IPS-15b (cell line): ENCODE data around the gene LGALS7B.
"Not testable (repeated sequence)": the region's sequence is repeated elsewhere in the genome, so short reads cannot be mapped to it uniquely, and the experiment has no call there.

Experiments used
- H3K27me3 ChIP-seq: one replicate; pipeline ENCODE4 v1.6.1; 2013; ENCODE audit warnings: low read length; ENCODE audit not compliant: control insufficient read depth, insufficient read depth
- H3K36me3 ChIP-seq: one replicate; pipeline ENCODE4 v1.6.1; 2013; ENCODE audit warnings: low read length; ENCODE audit not compliant: control insufficient read depth, insufficient read depth
- H3K4me1 ChIP-seq: one replicate; pipeline ENCODE4 v1.6.1; 2013; ENCODE audit warnings: mild to moderate bottlenecking, low read length; ENCODE audit not compliant: control insufficient read depth, insufficient read depth
- H3K4me3 ChIP-seq: one replicate; pipeline ENCODE4 v1.5.1; 2013; ENCODE audit warnings: low read depth, low read length
- H3K9ac ChIP-seq: one replicate; pipeline ENCODE4 v1.6.1; 2013; ENCODE audit warnings: low read depth, mild to moderate bottlenecking, low read length
- H3K9me3 ChIP-seq: one replicate; pipeline ENCODE4 v1.6.1; 2013; ENCODE audit warnings: mild to moderate bottlenecking, low read length; ENCODE audit not compliant: control insufficient read depth, insufficient read depth

Gene LGALS7B

DNA sequence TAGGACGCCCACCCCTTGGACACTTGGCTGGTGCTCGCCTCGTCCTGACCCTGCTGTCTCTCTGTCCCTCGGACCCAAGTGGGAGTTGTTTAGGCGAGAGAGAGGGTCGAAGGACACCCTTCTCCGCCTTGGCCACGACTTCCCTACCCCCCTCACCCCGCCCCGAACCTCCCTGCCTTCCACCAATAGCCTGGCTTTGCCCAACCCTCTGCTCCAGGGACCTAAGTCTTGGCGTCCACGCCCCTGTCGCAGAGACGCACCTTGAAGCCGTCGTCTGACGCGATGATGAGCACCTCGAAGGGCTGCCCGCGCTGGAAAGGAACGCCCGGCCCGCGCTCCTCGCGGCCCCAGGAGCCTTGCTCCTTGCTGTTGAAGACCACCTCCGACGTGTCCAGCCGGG is 17.4 kb upstream of the LGALS7B start:
- not testable (repeated sequence) for H3K27me3 ChIP-seq, H3K4me3 ChIP-seq, H3K9me3 ChIP-seq, H3K4me1 ChIP-seq, H3K9ac ChIP-seq, H3K36me3 ChIP-seq

DNA sequence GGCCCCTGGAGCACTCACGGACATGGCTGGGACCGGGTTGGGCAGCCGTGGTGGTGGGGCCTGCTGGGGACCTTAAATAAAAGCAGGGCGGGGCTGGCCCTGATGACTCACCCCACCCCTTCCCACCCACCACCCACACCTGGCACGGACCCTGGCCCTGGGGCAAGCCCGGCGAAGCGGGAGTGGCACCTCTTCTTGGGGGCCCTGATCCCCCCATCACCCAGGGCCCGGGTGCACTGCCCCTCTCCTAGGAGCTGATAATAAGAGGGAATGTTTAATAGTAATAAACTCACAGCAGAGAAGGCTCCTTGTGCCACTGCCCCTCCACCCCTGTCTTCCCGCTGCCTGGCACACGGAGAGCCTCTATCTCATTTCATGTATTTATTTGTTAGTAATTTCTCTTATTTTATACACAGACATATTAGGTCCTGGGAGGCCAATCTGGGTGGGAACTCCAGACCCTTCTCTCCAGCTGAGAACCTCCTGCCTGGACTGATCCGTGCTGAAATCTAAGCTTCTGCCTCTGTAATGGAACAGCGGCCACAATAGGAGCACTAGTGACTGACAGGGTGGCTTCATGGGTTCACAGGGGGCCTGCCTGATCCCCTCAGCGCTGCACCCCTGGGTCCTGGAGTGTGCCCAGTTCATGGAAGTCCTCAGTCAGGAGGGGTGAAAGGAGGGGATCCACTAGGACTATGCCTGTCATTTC is 15.4 kb upstream of the LGALS7B start, which contains the start of gene LGALS7:
LGALS7 (minus strand) TSS at position 49 of the 709 bp plus-strand sequence; CDS start at position 24, 25 bp downstream.
- H3K9ac ChIP-seq: no peak within 1 kb of the TSS
- H3K4me3 ChIP-seq: no peak within 1 kb of the TSS
- H3K4me1 ChIP-seq: no peaks in the 10 kb centered on the region
- no peaks in the 10 kb centered on the region for H3K27me3 ChIP-seq
- H3K9me3 ChIP-seq: no peaks in the 10 kb centered on the region
- H3K36me3 ChIP-seq: no peaks in the 10 kb centered on the region

DNA sequence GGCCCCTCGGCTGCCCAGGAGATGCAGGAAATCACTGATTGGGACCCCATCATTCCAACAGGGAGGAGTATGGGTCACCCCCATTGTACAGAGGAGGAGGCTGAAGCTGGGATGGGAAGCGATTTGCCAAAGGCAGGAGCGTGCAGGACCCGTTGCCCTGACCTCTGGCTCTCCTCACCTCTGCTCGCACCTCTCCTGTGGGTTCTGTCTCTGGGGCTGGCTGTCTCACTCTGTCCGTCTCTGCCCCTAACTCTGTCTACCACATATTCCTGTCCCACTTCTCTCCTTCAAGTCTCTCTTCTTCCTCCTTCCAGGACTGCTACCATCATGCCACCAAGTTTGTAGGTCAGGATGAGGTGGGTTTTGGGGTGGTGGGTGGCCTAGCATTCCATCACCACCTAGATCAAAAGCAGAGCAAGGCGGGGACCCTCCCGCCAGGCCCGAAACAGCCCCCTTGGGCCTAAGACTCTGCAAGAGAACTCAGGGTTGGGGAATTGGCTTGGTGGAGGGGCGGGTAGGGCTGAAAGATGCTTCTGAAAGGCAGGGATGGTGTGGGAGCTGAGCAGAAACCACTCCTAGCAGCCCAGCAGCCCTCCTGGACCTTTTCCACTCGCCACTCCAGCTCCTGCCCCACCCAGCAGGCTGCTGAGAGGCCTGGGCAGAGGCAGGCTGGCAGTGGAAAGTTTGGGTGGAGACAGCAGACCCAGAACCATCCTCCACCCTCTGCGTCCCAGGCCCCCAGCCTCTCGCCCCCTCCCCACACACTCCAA is 14.6 kb upstream of the LGALS7B start:
- Histone ChIP-seq H3K36me3 (no peaks in the 10 kb centered on the region), H3K9me3 (no peaks in the 10 kb centered on the region), H3K27me3 (no peaks in the 10 kb centered on the region), H3K9ac (no peak overlapping the region), H3K4me1 (no peaks in the 10 kb centered on the region), H3K4me3 (no peak overlapping the region)

DNA sequence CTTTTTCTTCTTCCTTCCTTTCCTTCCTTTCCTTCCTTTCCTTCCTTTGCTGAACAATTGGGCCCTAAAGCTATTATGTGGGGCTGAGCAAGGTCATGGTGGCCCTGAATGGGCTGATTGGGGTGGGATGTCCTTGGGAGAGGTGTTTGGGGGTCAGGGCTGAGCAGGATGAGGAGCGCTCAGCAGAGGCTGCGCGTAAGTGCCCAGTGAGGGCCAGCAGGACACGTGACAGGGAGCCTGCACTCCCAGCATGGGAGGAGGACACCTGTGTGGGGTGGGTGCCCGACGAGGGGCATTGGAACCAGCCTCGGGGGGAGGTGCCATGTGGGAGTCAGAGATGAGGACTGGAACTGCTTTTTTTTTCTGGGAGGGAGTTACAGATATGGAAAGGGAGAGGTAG is 10.3 kb upstream of the LGALS7B start:
- Histone ChIP-seq H3K9ac (no peak overlapping the region), H3K4me3 (no peak overlapping the region), H3K27me3 (no peaks in the 10 kb centered on the region), H3K9me3 (no peaks in the 10 kb centered on the region), H3K4me1 (no peaks in the 10 kb centered on the region), H3K36me3 (no peaks in the 10 kb centered on the region)

DNA sequence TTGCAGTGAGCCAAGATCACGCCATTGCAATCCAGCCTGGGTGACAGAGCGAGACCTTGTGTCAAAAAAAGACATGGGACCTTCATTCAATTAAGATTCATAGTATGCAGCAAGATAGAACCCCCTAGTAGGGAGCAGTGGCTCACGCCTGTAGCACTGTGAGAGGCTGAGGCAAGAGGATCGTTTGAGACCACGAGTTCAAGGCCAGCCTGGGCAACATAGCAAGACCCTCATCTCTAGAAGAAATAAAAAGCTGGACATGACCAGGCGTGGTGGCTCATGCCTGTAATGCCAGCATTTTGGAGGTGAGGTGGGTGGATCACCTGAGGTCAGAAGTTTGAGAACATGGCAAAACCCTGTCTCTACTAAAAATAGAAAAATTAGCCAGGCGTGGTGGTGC is 8.6 kb upstream of the LGALS7B start:
- Histone ChIP-seq H3K4me1 (no peaks in the 10 kb centered on the region), H3K27me3 (no peaks in the 10 kb centered on the region), H3K9ac (no peak overlapping the region), H3K9me3 (no peaks in the 10 kb centered on the region), H3K36me3 (no peaks in the 10 kb centered on the region), H3K4me3 (no peak overlapping the region)

DNA sequence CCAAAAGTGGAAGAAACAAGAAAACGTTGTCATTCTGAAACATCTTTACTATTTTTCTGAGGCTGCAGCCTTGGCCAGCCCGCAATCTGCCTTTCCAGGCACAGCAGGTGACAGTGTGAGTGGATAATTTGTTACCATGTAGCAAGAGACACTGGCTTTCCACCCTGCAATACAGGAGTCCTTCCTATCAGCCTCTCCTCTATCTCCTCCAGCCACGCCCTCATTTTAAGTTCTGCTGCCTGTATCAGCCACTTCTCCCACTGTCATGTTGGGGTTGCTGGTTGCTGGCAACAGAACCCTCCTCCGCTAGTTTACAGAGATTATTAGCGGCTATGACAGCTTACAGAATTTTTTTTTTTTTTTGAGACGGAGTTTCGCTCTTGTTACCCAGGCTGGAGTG is 7.9 kb upstream of the LGALS7B start:
- Histone ChIP-seq H3K36me3 (no peaks in the 10 kb centered on the region), H3K9me3 (no peaks in the 10 kb centered on the region), H3K4me1 (no peaks in the 10 kb centered on the region), H3K4me3 (no peak overlapping the region), H3K9ac (no peak overlapping the region), H3K27me3 (no peaks in the 10 kb centered on the region)

DNA sequence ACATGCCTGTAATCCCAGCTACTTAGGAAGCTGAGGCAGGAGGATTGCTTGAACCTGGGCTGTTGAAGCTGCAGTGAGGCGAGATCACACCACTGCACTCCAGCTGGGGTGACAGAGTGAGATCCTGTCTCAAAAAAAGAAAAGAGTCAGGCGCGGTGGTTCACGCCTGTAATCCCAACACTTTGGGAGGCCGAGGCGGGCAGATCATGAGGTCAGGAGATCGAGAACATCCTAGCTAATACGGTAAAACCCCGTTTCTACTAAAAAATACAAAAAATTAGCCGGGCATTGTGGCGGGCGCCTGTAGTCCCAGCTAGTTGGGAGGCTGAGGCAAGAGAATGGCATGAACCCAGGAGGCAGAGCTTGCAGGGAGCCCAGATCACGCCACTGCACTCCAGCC is 6.8 kb upstream of the LGALS7B start:
- not testable (repeated sequence) for H3K9me3 ChIP-seq, H3K4me1 ChIP-seq, H3K27me3 ChIP-seq, H3K4me3 ChIP-seq, H3K36me3 ChIP-seq, H3K9ac ChIP-seq

DNA sequence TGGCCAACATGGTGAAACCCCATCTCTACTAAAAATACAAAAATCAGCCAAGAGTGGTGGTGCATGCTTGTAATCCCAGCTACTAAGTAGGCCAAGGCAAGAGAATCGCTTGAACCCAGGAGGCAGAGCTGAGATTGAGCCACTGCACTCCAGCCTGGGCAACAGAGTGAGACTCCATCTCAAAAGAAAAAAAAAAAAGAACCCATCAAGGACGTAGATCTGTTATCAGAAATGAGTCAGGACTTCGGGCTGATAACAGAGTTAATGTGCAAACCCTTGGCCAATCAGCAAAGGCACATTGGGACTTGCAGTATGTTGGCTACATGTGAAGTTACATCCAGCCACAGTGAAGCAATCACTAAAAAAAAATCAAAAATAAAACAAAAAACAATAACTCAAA is 4.8 kb upstream of the LGALS7B start:
- no peaks in the 10 kb centered on the region for H3K9me3 ChIP-seq
- no peaks in the 10 kb centered on the region for H3K27me3 ChIP-seq
- H3K36me3 ChIP-seq: no peaks in the 10 kb centered on the region
- no peak overlapping the region for H3K9ac ChIP-seq
- H3K4me1 ChIP-seq: no peaks in the 10 kb centered on the region
- H3K4me3 ChIP-seq: no peak overlapping the region

DNA sequence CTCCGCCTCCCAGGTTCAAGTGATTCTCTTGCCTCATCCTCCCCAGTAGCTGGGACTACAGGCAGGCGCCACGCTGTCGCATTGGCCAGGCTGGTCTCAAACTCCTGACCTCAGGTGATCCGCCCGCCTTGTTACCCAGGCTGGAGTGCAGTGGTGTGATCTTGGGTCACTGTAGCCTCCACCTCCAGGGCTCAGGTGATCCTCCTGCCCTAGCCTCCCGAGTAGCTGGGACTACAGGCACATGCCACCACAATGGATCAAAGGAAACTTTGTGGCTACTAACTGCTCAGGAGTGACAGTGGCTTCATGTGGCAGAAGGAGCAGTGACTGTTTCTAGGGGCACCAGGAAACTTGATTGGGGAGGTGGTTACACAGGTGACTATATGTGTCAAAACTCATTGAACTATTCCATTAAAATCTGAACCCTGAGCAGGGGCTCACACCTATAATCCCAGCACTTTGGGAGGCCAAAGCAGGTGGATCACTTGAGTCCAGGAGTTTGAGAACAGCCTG is 3.8 kb upstream of the LGALS7B start:
- Histone ChIP-seq H3K36me3 (no peaks in the 10 kb centered on the region), H3K9me3 (no peaks in the 10 kb centered on the region), H3K4me1 (no peaks in the 10 kb centered on the region), H3K27me3 (no peaks in the 10 kb centered on the region), H3K9ac (no peak overlapping the region), H3K4me3 (no peak overlapping the region)

DNA sequence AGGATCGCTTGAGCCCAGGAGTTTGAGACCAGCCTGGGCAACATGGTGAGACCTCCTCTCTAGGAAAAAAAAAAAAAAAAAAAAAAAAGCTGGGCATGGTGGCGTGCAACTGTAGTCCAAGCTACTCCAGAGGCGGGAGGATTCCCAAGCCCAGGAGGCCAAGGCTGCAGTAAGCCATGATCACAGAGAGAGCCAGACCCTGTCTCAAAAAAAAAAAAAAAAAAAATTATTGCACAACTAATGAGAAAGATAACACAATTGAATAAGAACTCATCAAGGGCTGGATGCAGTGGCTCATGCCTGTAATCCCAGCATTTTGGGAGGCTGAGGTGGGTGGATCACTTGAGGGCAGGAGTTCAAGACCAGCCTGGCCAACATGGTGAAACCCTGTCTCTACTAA is 2.9 kb upstream of the LGALS7B start:
- H3K9me3 ChIP-seq, H3K36me3 ChIP-seq, H3K9ac ChIP-seq, H3K27me3 ChIP-seq, H3K4me3 ChIP-seq, H3K4me1 ChIP-seq: not testable (repeated sequence)

DNA sequence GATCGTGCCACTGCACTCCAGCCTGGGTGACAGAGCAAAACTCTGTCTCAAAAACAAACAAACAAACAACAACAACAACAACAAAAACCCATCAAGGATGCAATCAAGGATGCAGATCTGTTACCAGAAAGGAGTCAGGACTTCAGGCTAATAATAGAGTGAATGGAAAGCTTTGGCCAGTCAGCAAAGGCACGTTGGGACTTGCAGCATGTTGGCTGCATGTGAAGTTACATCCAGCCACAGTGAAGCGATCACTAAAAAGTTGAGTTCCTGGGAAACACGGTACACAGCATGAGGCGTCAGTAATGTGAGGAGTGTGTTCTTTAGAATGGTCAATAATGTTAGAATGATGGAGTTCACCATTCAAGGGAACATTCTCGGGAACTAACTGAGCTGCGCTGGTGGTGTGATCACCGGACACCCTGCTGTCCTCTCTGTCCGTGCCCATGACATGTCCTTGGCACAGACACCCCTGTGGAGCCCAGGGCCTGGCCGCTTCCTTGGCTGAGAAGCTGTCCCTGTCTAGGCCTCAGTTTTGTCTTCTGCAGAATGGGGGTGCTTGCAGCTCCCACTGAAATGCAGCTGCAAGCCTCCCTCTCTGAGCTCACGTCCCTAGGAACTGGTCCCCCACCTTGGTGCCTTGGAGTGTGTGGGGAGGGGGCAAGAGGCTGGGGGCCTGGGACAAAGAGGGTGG is 2.3 kb upstream of the LGALS7B start:
- Histone ChIP-seq H3K9ac (no peak overlapping the region), H3K9me3 (no peaks in the 10 kb centered on the region), H3K4me3 (no peak overlapping the region), H3K27me3 (no peaks in the 10 kb centered on the region), H3K36me3 (no peaks in the 10 kb centered on the region), H3K4me1 (no peaks in the 10 kb centered on the region)
